WTC11 (cell line): Measurements from ENCODE around the gene GABRB3.

Source experiments
- ATF3 ChIP-seq: sonication (generic); formaldehyde crosslinking; conservative IDR thresholded peaks from 2 replicates; pipeline ENCODE4 v1.8.1; 2022; ENCODE audit warnings: mild to moderate bottlenecking, missing genetic modification reagents
- CTCF ChIP-seq: fragments of 200-600 bp; IDR thresholded peaks from 2 replicates; pipeline ENCODE4 v1.8.0; 2022; ENCODE audit warnings: antibody characterized with exemption
- E2F4 ChIP-seq: sonication (generic); formaldehyde crosslinking; IDR thresholded peaks from 2 replicates; pipeline ENCODE4 v1.8.1; 2022; ENCODE audit warnings: low read depth, mild to moderate bottlenecking, moderate library complexity, missing genetic modification reagents, borderline replicate concordance
- GRHL2 ChIP-seq: fragments of 250-450 bp; sonication (Bioruptor Pico); IDR thresholded peaks from 2 replicates; pipeline ENCODE4 v1.8.0; 2022; ENCODE audit warnings: mild to moderate bottlenecking, moderate library complexity; ENCODE audit not compliant: insufficient replicate concordance, severe bottlenecking
- HMGXB4 ChIP-seq: sonication (generic); formaldehyde crosslinking; IDR thresholded peaks from 2 replicates; pipeline ENCODE4 v1.8.1; 2023; ENCODE audit warnings: mild to moderate bottlenecking, moderate library complexity, missing genetic modification reagents
- IRF2 ChIP-seq: sonication (generic); formaldehyde crosslinking; IDR thresholded peaks from 2 replicates; pipeline ENCODE4 v1.8.0; 2022; ENCODE audit warnings: low read depth, missing genetic modification reagents, borderline replicate concordance
- KAT7 ChIP-seq: sonication (generic); formaldehyde crosslinking; IDR thresholded peaks from 2 replicates; pipeline ENCODE4 v1.8.1; 2023; ENCODE audit warnings: missing genetic modification reagents, mild to moderate bottlenecking, borderline replicate concordance
- MAX ChIP-seq: sonication (generic); formaldehyde crosslinking; IDR thresholded peaks from 2 replicates; pipeline ENCODE4 v1.8.0; 2022; ENCODE audit warnings: mild to moderate bottlenecking, missing genetic modification reagents
- MXD4 ChIP-seq: fragments of 250-450 bp; sonication (Bioruptor Pico); IDR thresholded peaks from 2 replicates; pipeline ENCODE4 v1.8.0; 2021; ENCODE audit warnings: mild to moderate bottlenecking, moderate library complexity, borderline replicate concordance
- NFYB ChIP-seq: sonication (generic); formaldehyde crosslinking; conservative IDR thresholded peaks from 2 replicates; pipeline ENCODE4 v1.8.0; 2022; ENCODE audit warnings: low read depth, missing genetic modification reagents
- SMAD3 ChIP-seq: sonication (generic); formaldehyde crosslinking; IDR thresholded peaks from 2 replicates; pipeline ENCODE4 v1.8.0; 2022; ENCODE audit warnings: missing genetic modification reagents, mild to moderate bottlenecking, borderline replicate concordance
- TP53 ChIP-seq: sonication (generic); formaldehyde crosslinking; IDR thresholded peaks from 2 replicates; pipeline ENCODE4 v1.8.1; 2023; ENCODE audit warnings: mild to moderate bottlenecking, missing genetic modification reagents
- USF2 ChIP-seq: sonication (generic); formaldehyde crosslinking; IDR thresholded peaks from 2 replicates; pipeline ENCODE4 v1.8.1; 2023; ENCODE audit warnings: mild to moderate bottlenecking, missing genetic modification reagents, moderate library complexity
- ZNF423 ChIP-seq: fragments of 250-450 bp; sonication (Bioruptor Pico); IDR thresholded peaks from 2 replicates; pipeline ENCODE4 v2.1.2; 2022; ENCODE audit warnings: mild to moderate bottlenecking, moderate library complexity

GRCh38 chr15:26771578-26772153, 1.2 kb downstream of the GABRB3 start:
- no peak for TF ChIP-seq MXD4 (CRISPR knock-in tag)
- TF ChIP-seq CTCF, result no peak
- TF ChIP-seq TP53 (CRISPR knock-in tag), result peak; percentile 57; the same call in 1 of the 2 replicates
- TF ChIP-seq MAX (CRISPR knock-in tag), result peak; percentile 59; the same call in 1 of the 2 replicates
- TF ChIP-seq NFYB, result no peak; the same call in 1 of the 2 replicates
- TF ChIP-seq GRHL2 (CRISPR knock-in tag), result no peak
- TF ChIP-seq IRF2 (CRISPR knock-in tag), result no peak
- TF ChIP-seq HMGXB4 (CRISPR knock-in tag), result no peak
- no peak for TF ChIP-seq ZNF423 (CRISPR knock-in tag)
- no peak for TF ChIP-seq SMAD3 (CRISPR knock-in tag)
- no peak for TF ChIP-seq ATF3 (CRISPR knock-in tag)
- TF ChIP-seq KAT7, result no peak
- no peak for TF ChIP-seq E2F4
- no peak for TF ChIP-seq USF2 (CRISPR knock-in tag)
